Neural cell (in vitro differentiated cells): ENCODE results near the gene DYNLL1. TPM values are rescaled to one million over a fixed set of nuclear protein-coding genes. Genes with fewer than 3 reads are reported as not detected.
A peak's percentile ranks its signal among the peaks of the same experiment; 100 is the strongest.

ENCODE experiments used
- H2AFZ ChIP-seq: fragments of 200-600, 300-800 bp; sonication (generic), shearing (Covaris generic); 2 replicates; pipeline ENCODE4 v1.6.0; 2014; ENCODE audit warnings: low read depth, mild to moderate bottlenecking, antibody characterized with exemption, low read length, moderate library complexity
- H3F3A ChIP-seq: fragments of 200-600 bp; shearing (Covaris generic); 2 replicates; pipeline ENCODE4 v1.6.1; 2016; ENCODE audit warnings: mild to moderate bottlenecking, moderate library complexity, mixed read lengths, antibody characterized with exemption, low read length; ENCODE audit not compliant: insufficient read depth, poor library complexity, severe bottlenecking
- H3K27ac ChIP-seq: fragments of 200-600, 300-800 bp; sonication (generic), shearing (Covaris generic); 2 replicates; pipeline ENCODE4 v1.5.1; 2014; ENCODE audit warnings: mild to moderate bottlenecking, low read length, moderate library complexity
- H3K27me3 ChIP-seq: fragments of 300-800, 200-600 bp; sonication (generic), shearing (Covaris generic); 2 replicates; pipeline ENCODE4 v1.6.0; 2014; ENCODE audit warnings: mild to moderate bottlenecking, low read depth, low read length, moderate library complexity; ENCODE audit not compliant: insufficient read depth
- H3K36me3 ChIP-seq: fragments of 300-800, 200-600 bp; sonication (generic), shearing (Covaris generic); 2 replicates; pipeline ENCODE4 v1.5.1; 2014; ENCODE audit warnings: mild to moderate bottlenecking, antibody characterized with exemption, low read length, moderate library complexity; ENCODE audit not compliant: insufficient read depth
- H3K4me2 ChIP-seq: fragments of 300-800, 200-600 bp; sonication (generic), shearing (Covaris generic); 2 replicates; pipeline ENCODE4 v1.6.0; 2014; ENCODE audit warnings: mild to moderate bottlenecking, low read length
- H3K4me3 ChIP-seq: fragments of 300-800, 200-600 bp; sonication (generic), shearing (Covaris generic); 2 replicates; pipeline ENCODE4 v1.5.1; 2014; ENCODE audit warnings: mild to moderate bottlenecking, low read length, moderate library complexity
- H3K79me2 ChIP-seq: fragments of 200-600 bp; shearing (Covaris generic); replicated peaks from 2 replicates; pipeline ENCODE4 v1.6.0; 2014; ENCODE audit warnings: mild to moderate bottlenecking, low read length, moderate library complexity; ENCODE audit not compliant: insufficient read depth
- H3K9ac ChIP-seq: fragments of 300-800, 200-600 bp; sonication (generic), shearing (Covaris generic); 2 replicates; pipeline ENCODE4 v1.6.1; 2016; ENCODE audit warnings: mild to moderate bottlenecking, low read length, mixed read lengths
- H3K9me2 ChIP-seq: fragments of 200-600 bp; shearing (Covaris generic); 2 replicates; pipeline ENCODE4 v1.6.1; 2016; ENCODE audit warnings: mild to moderate bottlenecking, low read length, mixed read lengths; ENCODE audit not compliant: insufficient read depth
- H3K9me3 ChIP-seq: fragments of 200-600, 300-800 bp; sonication (generic), shearing (Covaris generic); 2 replicates; pipeline ENCODE4 v1.6.1; 2016; ENCODE audit warnings: mild to moderate bottlenecking, mixed run types, low read length, moderate library complexity, mixed read lengths
- H4K20me1 ChIP-seq: fragments of 200-600 bp; shearing (Covaris generic); 2 replicates; pipeline ENCODE4 v1.6.1; 2016; ENCODE audit warnings: mild to moderate bottlenecking, mixed run types; ENCODE audit not compliant: insufficient read depth
- EP300 ChIP-seq: fragments of 450-650 bp; conservative IDR thresholded peaks from 2 replicates; pipeline ENCODE4 v1.6.1; 2014; ENCODE audit warnings: antibody characterized with exemption, mild to moderate bottlenecking, moderate library complexity; ENCODE audit not compliant: poor library complexity, severe bottlenecking
- EZH2 ChIP-seq: fragments of 200-600, 300-800 bp; shearing (Covaris generic), sonication (generic); IDR thresholded peaks from 2 replicates; pipeline ENCODE4 v1.6.1; 2014; ENCODE audit warnings: antibody characterized with exemption, low read length, borderline replicate concordance, mild to moderate bottlenecking; ENCODE audit not compliant: insufficient read depth, poor library complexity, severe bottlenecking
- MXI1 ChIP-seq: fragments of 450-650 bp; conservative IDR thresholded peaks from 2 replicates; pipeline ENCODE4 v1.6.1; 2014; ENCODE audit warnings: antibody characterized with exemption, mild to moderate bottlenecking; ENCODE audit not compliant: poor library complexity, severe bottlenecking
- POLR2AphosphoS5 ChIP-seq: IDR thresholded peaks from 2 replicates; pipeline ENCODE4 v1.6.1; 2012
- RAD21 ChIP-seq: fragments of 450-650 bp; conservative IDR thresholded peaks from 2 replicates; pipeline ENCODE4 v1.6.1; 2014; ENCODE audit warnings: antibody characterized with exemption, mild to moderate bottlenecking, moderate library complexity
- SMC3 ChIP-seq: fragments of 450-650 bp; conservative IDR thresholded peaks from 2 replicates; pipeline ENCODE4 v1.6.1; 2014; ENCODE audit warnings: antibody characterized with exemption, mild to moderate bottlenecking, moderate library complexity; ENCODE audit not compliant: poor library complexity
- TAF1 ChIP-seq: IDR thresholded peaks from 2 replicates; pipeline ENCODE4 v1.6.1; 2012; ENCODE audit warnings: low read depth
- polyA plus RNA-seq: library from polyadenylated mRNA; depleted of rRNA; stranded (reverse); fragments of >200 nt; gene quantifications from 2 replicates; pipeline ENCODE4 v1.2.3, GENCODE V29; 2014
- TF ChIP-seq, protein P1 (sequence below): fragments of 450-650 bp; IDR thresholded peaks from 2 replicates; pipeline ENCODE4 v1.5.1; 2014; ENCODE audit warnings: antibody characterized with exemption, mild to moderate bottlenecking, moderate library complexity; ENCODE audit not compliant: poor library complexity, severe bottlenecking
- TF ChIP-seq, protein P2 (sequence below): IDR thresholded peaks from 2 replicates; pipeline ENCODE4 v1.6.1; 2012; ENCODE audit warnings: borderline replicate concordance

The DYNLL1 gene
- polyA plus RNA-seq, 1 donor from 2014 or later = 466 TPM

DNA sequence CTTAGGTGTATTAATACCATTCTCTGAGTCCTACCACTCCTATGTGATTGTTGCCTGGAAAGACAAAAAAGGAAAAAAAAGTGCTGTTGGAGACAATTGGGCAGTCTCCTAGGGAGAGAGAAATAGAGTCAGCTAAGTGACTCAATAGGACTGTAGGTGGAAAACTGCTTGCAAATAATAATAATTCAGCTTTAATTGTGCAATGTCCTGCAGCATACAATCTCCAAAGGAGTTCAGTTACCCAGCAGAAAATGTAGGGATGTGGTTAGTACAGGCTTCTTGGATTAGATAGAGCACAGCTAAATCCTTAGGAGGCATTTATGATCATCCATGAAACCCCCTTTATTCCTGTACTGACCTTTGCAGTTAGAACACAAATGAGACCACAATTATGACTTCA, 23.4 kb upstream of the DYNLL1 start:
- Histone ChIP-seq H3F3A (peaks cover 7% of the 10 kb centered on the region), H4K20me1 (peaks cover 3% of the 10 kb centered on the region), H3K9me3 (no peaks in the 10 kb centered on the region), H3K9ac (no peak overlapping the region), H3K27me3 (no peaks in the 10 kb centered on the region), H2AFZ (no peak overlapping the region), H3K9me2 (no peaks in the 10 kb centered on the region), H3K36me3 (no peaks in the 10 kb centered on the region), H3K4me3 (peak overlapping the region; percentile 4), H3K4me2 (no peak overlapping the region), H3K79me2 (peaks cover 25% of the 10 kb centered on the region), H3K27ac (no peak overlapping the region)
- TF ChIP-seq EP300 = no peak
- TF ChIP-seq RAD21 = no peak
- TF ChIP-seq EZH2 = no peak
- TF ChIP-seq POLR2AphosphoS5 = no peak
- TF ChIP-seq MXI1 = no peak
- TF ChIP-seq, protein P1, sequence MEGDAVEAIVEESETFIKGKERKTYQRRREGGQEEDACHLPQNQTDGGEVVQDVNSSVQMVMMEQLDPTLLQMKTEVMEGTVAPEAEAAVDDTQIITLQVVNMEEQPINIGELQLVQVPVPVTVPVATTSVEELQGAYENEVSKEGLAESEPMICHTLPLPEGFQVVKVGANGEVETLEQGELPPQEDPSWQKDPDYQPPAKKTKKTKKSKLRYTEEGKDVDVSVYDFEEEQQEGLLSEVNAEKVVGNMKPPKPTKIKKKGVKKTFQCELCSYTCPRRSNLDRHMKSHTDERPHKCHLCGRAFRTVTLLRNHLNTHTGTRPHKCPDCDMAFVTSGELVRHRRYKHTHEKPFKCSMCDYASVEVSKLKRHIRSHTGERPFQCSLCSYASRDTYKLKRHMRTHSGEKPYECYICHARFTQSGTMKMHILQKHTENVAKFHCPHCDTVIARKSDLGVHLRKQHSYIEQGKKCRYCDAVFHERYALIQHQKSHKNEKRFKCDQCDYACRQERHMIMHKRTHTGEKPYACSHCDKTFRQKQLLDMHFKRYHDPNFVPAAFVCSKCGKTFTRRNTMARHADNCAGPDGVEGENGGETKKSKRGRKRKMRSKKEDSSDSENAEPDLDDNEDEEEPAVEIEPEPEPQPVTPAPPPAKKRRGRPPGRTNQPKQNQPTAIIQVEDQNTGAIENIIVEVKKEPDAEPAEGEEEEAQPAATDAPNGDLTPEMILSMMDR = no peak
- TF ChIP-seq, protein P2, sequence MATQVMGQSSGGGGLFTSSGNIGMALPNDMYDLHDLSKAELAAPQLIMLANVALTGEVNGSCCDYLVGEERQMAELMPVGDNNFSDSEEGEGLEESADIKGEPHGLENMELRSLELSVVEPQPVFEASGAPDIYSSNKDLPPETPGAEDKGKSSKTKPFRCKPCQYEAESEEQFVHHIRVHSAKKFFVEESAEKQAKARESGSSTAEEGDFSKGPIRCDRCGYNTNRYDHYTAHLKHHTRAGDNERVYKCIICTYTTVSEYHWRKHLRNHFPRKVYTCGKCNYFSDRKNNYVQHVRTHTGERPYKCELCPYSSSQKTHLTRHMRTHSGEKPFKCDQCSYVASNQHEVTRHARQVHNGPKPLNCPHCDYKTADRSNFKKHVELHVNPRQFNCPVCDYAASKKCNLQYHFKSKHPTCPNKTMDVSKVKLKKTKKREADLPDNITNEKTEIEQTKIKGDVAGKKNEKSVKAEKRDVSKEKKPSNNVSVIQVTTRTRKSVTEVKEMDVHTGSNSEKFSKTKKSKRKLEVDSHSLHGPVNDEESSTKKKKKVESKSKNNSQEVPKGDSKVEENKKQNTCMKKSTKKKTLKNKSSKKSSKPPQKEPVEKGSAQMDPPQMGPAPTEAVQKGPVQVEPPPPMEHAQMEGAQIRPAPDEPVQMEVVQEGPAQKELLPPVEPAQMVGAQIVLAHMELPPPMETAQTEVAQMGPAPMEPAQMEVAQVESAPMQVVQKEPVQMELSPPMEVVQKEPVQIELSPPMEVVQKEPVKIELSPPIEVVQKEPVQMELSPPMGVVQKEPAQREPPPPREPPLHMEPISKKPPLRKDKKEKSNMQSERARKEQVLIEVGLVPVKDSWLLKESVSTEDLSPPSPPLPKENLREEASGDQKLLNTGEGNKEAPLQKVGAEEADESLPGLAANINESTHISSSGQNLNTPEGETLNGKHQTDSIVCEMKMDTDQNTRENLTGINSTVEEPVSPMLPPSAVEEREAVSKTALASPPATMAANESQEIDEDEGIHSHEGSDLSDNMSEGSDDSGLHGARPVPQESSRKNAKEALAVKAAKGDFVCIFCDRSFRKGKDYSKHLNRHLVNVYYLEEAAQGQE = no peak

DNA sequence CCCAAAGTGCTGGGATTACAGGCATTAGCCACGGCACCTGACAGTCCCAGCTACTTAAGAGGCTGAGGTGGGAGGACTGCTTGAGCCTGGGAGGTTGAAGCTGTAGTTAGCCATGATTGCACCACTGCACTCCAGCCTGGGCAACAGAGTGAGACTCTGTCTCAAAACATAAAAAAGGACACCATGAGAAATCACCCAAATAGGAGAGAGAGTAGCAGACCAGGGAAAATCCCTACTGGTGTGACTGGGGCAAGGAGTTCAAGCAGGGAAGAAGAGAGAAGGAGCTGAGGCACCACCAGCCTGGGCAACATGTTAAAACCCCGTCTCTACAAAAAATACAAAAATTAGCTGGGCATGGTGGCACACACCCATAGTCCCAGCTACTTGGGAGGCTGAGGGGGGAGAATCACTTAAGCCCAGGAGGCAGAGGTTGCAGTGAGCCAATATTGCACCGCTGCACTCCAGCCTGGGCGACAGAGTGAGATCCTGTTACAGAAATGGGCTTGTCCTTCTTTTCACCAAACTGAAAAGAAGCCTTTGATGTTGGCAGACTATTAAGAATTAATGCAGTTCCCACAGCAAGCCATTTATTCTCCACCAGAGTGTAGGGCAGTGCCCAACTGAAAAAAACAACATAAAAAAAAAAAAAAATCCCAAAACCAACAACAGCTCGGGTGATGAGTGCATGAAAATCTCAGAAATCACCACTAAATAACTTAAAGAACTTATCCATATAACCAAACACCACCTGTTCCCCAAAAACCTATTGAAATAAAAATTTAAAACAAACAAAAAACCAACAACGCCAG, 21.9 kb upstream of the DYNLL1 start:
- no peak for TF ChIP-seq EP300
- Histone ChIP-seq H3K4me3 (no peak overlapping the region), H3K27ac (no peak overlapping the region), H3K9me3 (no peaks in the 10 kb centered on the region), H3K4me2 (no peak overlapping the region), H3K36me3 (no peaks in the 10 kb centered on the region), H3K9ac (no peak overlapping the region), H3K9me2 (no peaks in the 10 kb centered on the region), H3F3A (no peaks in the 10 kb centered on the region), H3K79me2 (peaks cover 14% of the 10 kb centered on the region), H3K27me3 (no peaks in the 10 kb centered on the region), H2AFZ (no peak overlapping the region), H4K20me1 (no peaks in the 10 kb centered on the region)

DNA sequence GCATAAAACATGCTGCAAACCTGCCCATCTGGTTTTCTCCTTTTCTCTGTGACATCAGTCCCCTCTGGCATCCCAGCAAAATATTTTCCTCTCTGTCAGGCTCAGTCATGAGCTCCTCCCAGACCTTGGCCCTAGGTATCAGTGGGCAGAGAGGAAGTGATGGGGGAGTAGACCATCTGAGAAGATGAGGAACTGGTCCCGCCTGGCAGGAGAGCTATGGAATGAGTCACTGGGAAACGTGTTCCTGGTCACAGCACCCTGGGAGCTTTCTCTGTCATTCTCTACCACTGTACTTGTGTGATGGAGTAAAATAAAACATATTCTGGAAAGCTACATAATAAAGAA, 21.3 kb upstream of the DYNLL1 start:
- no peak for TF ChIP-seq EP300
- no peak for TF ChIP-seq TAF1
- no peak for TF ChIP-seq POLR2AphosphoS5
- TF ChIP-seq SMC3 = no peak
- TF ChIP-seq MXI1 = no peak
- TF ChIP-seq, protein P1 = no peak
- no peak for TF ChIP-seq RAD21
- TF ChIP-seq, protein P2 = no peak
- TF ChIP-seq EZH2 = no peak
- Histone ChIP-seq H3K9me3 (no peaks in the 10 kb centered on the region), H3K27me3 (no peaks in the 10 kb centered on the region), H3K9ac (no peak overlapping the region), H3K4me3 (no peak overlapping the region), H3K79me2 (peaks cover 14% of the 10 kb centered on the region), H3K9me2 (no peaks in the 10 kb centered on the region), H3K4me2 (no peak overlapping the region), H2AFZ (no peak overlapping the region), H3K27ac (no peak overlapping the region), H4K20me1 (no peaks in the 10 kb centered on the region), H3F3A (no peaks in the 10 kb centered on the region), H3K36me3 (no peaks in the 10 kb centered on the region)
